WTC11 (cell line): ENCODE measurements around the gene LAMA3. TPM values are rescaled to one million over a fixed set of nuclear protein-coding genes. Genes with fewer than 3 reads are reported as not detected.

Experiments
- ATAC-seq: fragments of 200-7000 bp; cut with Tn5 transposase; 2 replicates; pipeline ENCODE4 v1.10.0; 2021; ENCODE audit warnings: mild to moderate bottlenecking, moderate library complexity
- CTCF ChIA-PET: fragments of 300-600 bp; sonication (Branson Sonifier 250); formaldehyde crosslinking; loops from one replicate; lab custom pipeline; 2021; ENCODE audit warnings: antibody characterized with exemption; lab: Charles Lee
- POLR2A ChIA-PET: fragments of 350-600 bp; sonication (Branson Sonifier 250); formaldehyde crosslinking; loops from one replicate; lab custom pipeline; 2021; ENCODE audit warnings: antibody characterized with exemption; lab: Charles Lee
- DNase-seq: peaks from one replicate; pipeline ENCODE4 v3.0.0; 2021; ENCODE audit warnings: low spot score
- H3K27ac Mint-ChIP-seq: 2 replicates; pipeline ENCODE4 v1.8.0; 2021; ENCODE audit warnings: mixed read lengths
- H3K27me3 Mint-ChIP-seq: 2 replicates; pipeline ENCODE4 v1.8.0; 2021; ENCODE audit warnings: low read depth, mild to moderate bottlenecking, moderate library complexity, mixed read lengths
- H3K36me3 Mint-ChIP-seq: 2 replicates; pipeline ENCODE4 v1.8.0; 2021; ENCODE audit warnings: mixed read lengths
- H3K4me1 Mint-ChIP-seq: 2 replicates; pipeline ENCODE4 v1.8.0; 2022; ENCODE audit warnings: mixed read lengths
- H3K4me3 Mint-ChIP-seq: 2 replicates; pipeline ENCODE4 v1.8.0; 2021; ENCODE audit warnings: mild to moderate bottlenecking, moderate library complexity, mixed read lengths
- H3K9me3 Mint-ChIP-seq: 2 replicates; pipeline ENCODE4 v1.8.0; 2021; ENCODE audit warnings: mixed read lengths
- ARID4B ChIP-seq: sonication (generic); formaldehyde crosslinking; IDR thresholded peaks from 2 replicates; pipeline ENCODE4 v1.8.0; 2023; ENCODE audit warnings: missing genetic modification reagents, mild to moderate bottlenecking, borderline replicate concordance
- ATF1 ChIP-seq: sonication (generic); formaldehyde crosslinking; IDR thresholded peaks from 2 replicates; pipeline ENCODE4 v1.8.1; 2023; ENCODE audit warnings: mild to moderate bottlenecking, moderate library complexity, missing genetic modification reagents
- CREM ChIP-seq: sonication (generic); formaldehyde crosslinking; IDR thresholded peaks from 2 replicates; pipeline ENCODE4 v1.8.1; 2022; ENCODE audit warnings: mild to moderate bottlenecking, missing genetic modification reagents, moderate library complexity
- ESRRA ChIP-seq: sonication (generic); formaldehyde crosslinking; IDR thresholded peaks from 2 replicates; pipeline ENCODE4 v1.8.1; 2022; ENCODE audit warnings: mild to moderate bottlenecking, missing genetic modification reagents, borderline replicate concordance
- IRF1 ChIP-seq: sonication (generic); formaldehyde crosslinking; IDR thresholded peaks from 2 replicates; pipeline ENCODE4 v1.8.0; 2023; ENCODE audit warnings: missing genetic modification reagents
- NFYB ChIP-seq: sonication (generic); formaldehyde crosslinking; conservative IDR thresholded peaks from 2 replicates; pipeline ENCODE4 v1.8.0; 2022; ENCODE audit warnings: low read depth, missing genetic modification reagents
- RELA ChIP-seq: sonication (generic); formaldehyde crosslinking; IDR thresholded peaks from 2 replicates; pipeline ENCODE4 v1.8.1; 2022; ENCODE audit warnings: missing genetic modification reagents, mild to moderate bottlenecking, borderline replicate concordance
- USF2 ChIP-seq: sonication (generic); formaldehyde crosslinking; IDR thresholded peaks from 2 replicates; pipeline ENCODE4 v1.8.1; 2023; ENCODE audit warnings: mild to moderate bottlenecking, missing genetic modification reagents, moderate library complexity
- total RNA-seq: library from RNA; stranded (reverse); gene quantifications from 3 replicates; pipeline ENCODE4 v1.2.3, GENCODE V29; 2021
- TF ChIP-seq, protein P1 (sequence below): sonication (generic); formaldehyde crosslinking; IDR thresholded peaks from 2 replicates; pipeline ENCODE4 v1.8.0; 2022; ENCODE audit warnings: mild to moderate bottlenecking, missing genetic modification reagents
- TF ChIP-seq, protein P2 (sequence below): sonication (generic); formaldehyde crosslinking; IDR thresholded peaks from 2 replicates; pipeline ENCODE4 v1.8.1; 2023; ENCODE audit warnings: mild to moderate bottlenecking, missing genetic modification reagents, moderate library complexity

Gene LAMA3
- total RNA-seq, 1 experiment from 2014 or later, result 0.83 TPM

DNA sequence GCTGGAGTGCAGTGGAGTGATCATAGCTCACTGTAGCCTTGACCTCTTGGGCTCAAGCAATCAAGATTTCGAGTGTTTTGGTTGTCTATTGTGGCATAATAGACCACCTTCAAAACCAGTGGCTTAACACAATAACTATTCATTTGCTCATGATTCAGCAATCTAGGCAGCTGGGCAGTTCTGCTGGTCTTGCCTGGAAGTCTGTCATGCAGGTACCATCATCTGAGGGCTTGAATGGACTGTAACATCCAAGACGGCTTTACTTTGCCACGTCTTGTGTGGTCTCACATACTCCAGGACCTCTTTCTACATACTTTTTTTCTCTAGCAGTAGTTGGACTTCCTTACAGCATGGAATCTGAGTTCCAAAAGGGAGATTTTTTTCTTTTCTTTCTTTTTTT, 13.4 kb upstream of the LAMA3 start (continued):
- TF ChIP-seq, protein P1, sequence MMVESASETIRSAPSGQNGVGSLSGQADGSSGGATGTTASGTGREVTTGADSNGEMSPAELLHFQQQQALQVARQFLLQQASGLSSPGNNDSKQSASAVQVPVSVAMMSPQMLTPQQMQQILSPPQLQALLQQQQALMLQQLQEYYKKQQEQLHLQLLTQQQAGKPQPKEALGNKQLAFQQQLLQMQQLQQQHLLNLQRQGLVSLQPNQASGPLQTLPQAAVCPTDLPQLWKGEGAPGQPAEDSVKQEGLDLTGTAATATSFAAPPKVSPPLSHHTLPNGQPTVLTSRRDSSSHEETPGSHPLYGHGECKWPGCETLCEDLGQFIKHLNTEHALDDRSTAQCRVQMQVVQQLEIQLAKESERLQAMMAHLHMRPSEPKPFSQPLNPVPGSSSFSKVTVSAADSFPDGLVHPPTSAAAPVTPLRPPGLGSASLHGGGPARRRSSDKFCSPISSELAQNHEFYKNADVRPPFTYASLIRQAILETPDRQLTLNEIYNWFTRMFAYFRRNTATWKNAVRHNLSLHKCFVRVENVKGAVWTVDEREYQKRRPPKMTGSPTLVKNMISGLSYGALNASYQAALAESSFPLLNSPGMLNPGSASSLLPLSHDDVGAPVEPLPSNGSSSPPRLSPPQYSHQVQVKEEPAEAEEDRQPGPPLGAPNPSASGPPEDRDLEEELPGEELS (CRISPR knock-in tag), result no peak
- no peak for TF ChIP-seq CREM (CRISPR knock-in tag)
- no peak for TF ChIP-seq ESRRA (CRISPR knock-in tag)
- TF ChIP-seq ATF1 (CRISPR knock-in tag), result no peak

DNA sequence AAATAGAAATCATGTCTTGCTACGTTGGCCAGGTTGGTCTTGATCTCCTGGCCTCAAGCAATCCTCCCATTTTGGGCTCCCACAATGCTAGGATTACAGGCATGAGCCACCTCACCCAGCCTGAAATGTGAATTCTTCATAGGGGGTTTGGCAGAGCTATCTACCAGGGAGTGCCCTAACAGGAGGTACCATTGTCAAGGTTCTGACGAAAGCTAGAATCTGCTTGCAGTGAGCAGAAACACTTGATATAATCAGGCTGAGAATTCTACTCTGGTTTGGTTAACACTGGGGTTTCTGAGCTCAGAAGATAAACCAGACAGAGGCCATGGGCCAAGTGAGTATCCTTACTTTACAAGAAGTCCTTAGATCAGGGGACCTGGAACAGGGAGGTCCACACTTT, 7.2 kb upstream of the LAMA3 start:
- peaks cover 21% of the 10 kb centered on the region for H3K9me3 Mint-ChIP-seq
- no peak for TF ChIP-seq ESRRA (CRISPR knock-in tag)
- TF ChIP-seq, protein P2, sequence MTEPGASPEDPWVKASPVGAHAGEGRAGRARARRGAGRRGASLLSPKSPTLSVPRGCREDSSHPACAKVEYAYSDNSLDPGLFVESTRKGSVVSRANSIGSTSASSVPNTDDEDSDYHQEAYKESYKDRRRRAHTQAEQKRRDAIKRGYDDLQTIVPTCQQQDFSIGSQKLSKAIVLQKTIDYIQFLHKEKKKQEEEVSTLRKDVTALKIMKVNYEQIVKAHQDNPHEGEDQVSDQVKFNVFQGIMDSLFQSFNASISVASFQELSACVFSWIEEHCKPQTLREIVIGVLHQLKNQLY (CRISPR knock-in tag), result no peak
- TF ChIP-seq IRF1, result no peak
- TF ChIP-seq, protein P1 (CRISPR knock-in tag), result no peak
- TF ChIP-seq NFYB, result no peak
- TF ChIP-seq, all 79 proteins: peak for 0
- Mint-ChIP-seq H3K27ac (no peak overlapping the region), H3K4me1 (0 out of 2 replicates have a peak, but pooled peaks cover 6% of the 10 kb centered on the region), H3K36me3 (no peaks in the 10 kb centered on the region), H3K4me3 (no peak overlapping the region), H3K27me3 (peaks cover 27% of the 10 kb centered on the region)
- CTCF ChIA-PET, result no interaction called here
- ATAC-seq, result no peak
- POLR2A ChIA-PET, result no interaction called here
- DNase-seq, result no peak

DNA sequence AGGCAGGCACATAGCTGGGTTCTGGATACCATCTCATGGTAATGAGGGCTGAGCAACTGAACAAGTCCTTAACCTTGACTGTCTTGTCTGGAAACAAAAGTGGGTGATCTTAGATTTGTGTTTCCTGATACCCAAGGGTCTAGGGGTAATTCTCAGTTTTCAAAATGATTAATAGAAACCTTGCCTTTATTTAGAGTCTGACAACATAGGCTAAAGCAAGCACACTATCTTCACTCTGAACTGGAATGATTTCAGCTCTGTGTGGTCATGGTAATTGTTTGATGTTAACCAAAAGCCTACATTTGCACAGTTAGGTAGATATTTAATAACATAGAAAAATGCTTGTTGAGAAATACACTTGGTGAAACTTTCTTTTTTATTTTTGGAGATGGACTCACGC, 6.8 kb upstream of the LAMA3 start:
- TF ChIP-seq ARID4B (CRISPR knock-in tag), result no peak
- no peak for TF ChIP-seq RELA (CRISPR knock-in tag)
- no peak for TF ChIP-seq USF2
- Mint-ChIP-seq H3K4me3 (no peak overlapping the region), H3K4me1 (0 out of 2 replicates have a peak, but pooled peaks cover 6% of the 10 kb centered on the region), H3K9me3 (peaks cover 21% of the 10 kb centered on the region), H3K27ac (no peak overlapping the region), H3K27me3 (peaks cover 31% of the 10 kb centered on the region), H3K36me3 (no peaks in the 10 kb centered on the region)
- POLR2A ChIA-PET, result no interaction called here
- no peak for ATAC-seq
- CTCF ChIA-PET, result no interaction called here
- DNase-seq, result no peak
